K562 (cell line): Measurements from ENCODE around the gene NACC1. TPM values are rescaled to one million over a fixed set of nuclear protein-coding genes. Genes with fewer than 3 reads are reported as not detected.

ENCODE experiments used
- CCNT2 ChIP-seq: IDR thresholded peaks from 2 replicates; pipeline ENCODE4 v1.6.1; 2011; ENCODE audit warnings: borderline replicate concordance, low read depth, mild to moderate bottlenecking, moderate library complexity, mixed read lengths, low read length; ENCODE audit not compliant: insufficient read length; ENCODE audit errors: extremely low read depth
- FOS ChIP-seq: IDR thresholded peaks from 3 replicates; pipeline ENCODE4 v1.6.1; 2011; ENCODE audit not compliant: insufficient read length; ENCODE audit errors: extremely low read depth
- FOXM1 ChIP-seq, 2 experiments: fragments of 450-650 bp in 1 of 2; sonication (generic) in 1 of 2; formaldehyde crosslinking in 1 of 2; IDR thresholded peaks; 2 replicates each; pipeline versions ENCODE4 v1.6.1 to v1.9.0; 2017 to 2022; ENCODE audit warnings: low read depth in 2 of 2, mild to moderate bottlenecking in 2 of 2, missing genetic modification reagents in 1 of 2, moderate library complexity in 1 of 2
- GATA2 ChIP-seq: sonication (generic); formaldehyde crosslinking; IDR thresholded peaks from 2 replicates; pipeline ENCODE4 v1.4.0; 2020; ENCODE audit warnings: mild to moderate bottlenecking, missing genetic modification reagents
- NCOR1 ChIP-seq: fragments of 450-650 bp; IDR thresholded peaks from 2 replicates; pipeline ENCODE4 v1.6.1; 2016; ENCODE audit warnings: mild to moderate bottlenecking, moderate library complexity
- RBM17 ChIP-seq: fragments of 200-400 bp; formaldehyde crosslinking; IDR thresholded peaks from 2 replicates; pipeline ENCODE4 v1.6.1; 2017; ENCODE audit warnings: low read depth, mild to moderate bottlenecking, low read length, borderline replicate concordance
- TBL1XR1 ChIP-seq, 2 experiments: IDR thresholded peaks; 2 replicates each; pipeline ENCODE4 v1.6.1; 2012; ENCODE audit warnings: improper control_type of control experiment in 2 of 2, low read length in 2 of 2, mild to moderate bottlenecking in 1 of 2
- ZNF76 ChIP-seq: fragments of 250-450 bp; sonication (Bioruptor Pico); IDR thresholded peaks from 2 replicates; pipeline ENCODE4 v1.4.0; 2020; ENCODE audit warnings: mild to moderate bottlenecking, moderate library complexity, borderline replicate concordance
- polyA plus RNA-seq, 8 experiments: library from polyadenylated mRNA; depleted of rRNA in 4 of 8; stranded (reverse) in 5 of 8; unstranded in 3 of 8; fragments of >200 nt; fragmentation: Nextera tagmentation in 2 of 8; fragmentation: Illumina TruSeq in 1 of 8; extraction: Ambion mirVana in 2 of 8; extraction: Trizol in 1 of 8; gene quantifications; 2 replicates each; pipeline versions ENCODE4 v1.2.1 to v1.2.3, GENCODE V29; 2011 to 2014; ENCODE audit warnings: inconsistent platforms in 1 of 8, missing spikeins in 1 of 8
- total RNA-seq, 7 experiments: library from RNA; depleted of rRNA in 6 of 7; stranded (reverse); fragments of >200 nt in 6 of 7; fragmentation: Illumina TruSeq in 2 of 7; extraction: Trizol in 2 of 7; gene quantifications; 2 replicates each; pipeline versions ENCODE4 v1.2.1 to v1.2.3, GENCODE V29; 2011 to 2021; ENCODE audit warnings: low replicate concordance in 1 of 7
- TF ChIP-seq, protein P1 (sequence below): IDR thresholded peaks from 3 replicates; pipeline ENCODE4 v1.6.1; 2011; ENCODE audit warnings: borderline replicate concordance, mild to moderate bottlenecking, moderate library complexity; ENCODE audit not compliant: insufficient read length; ENCODE audit errors: extremely low read depth
- TF ChIP-seq, protein P2 (sequence below): fragments of 450-650 bp; formaldehyde crosslinking; conservative IDR thresholded peaks from 2 replicates; pipeline ENCODE4 v1.4.0; 2022; ENCODE audit warnings: mild to moderate bottlenecking, missing genetic modification characterization

The NACC1 gene
- total and polyA plus RNA-seq, 9 of the 15 experiments (the other 6 are each of a cell fraction or from before 2014, with no cell fraction given): 0.04 to 96.6 (median 25.8) TPM

DNA sequence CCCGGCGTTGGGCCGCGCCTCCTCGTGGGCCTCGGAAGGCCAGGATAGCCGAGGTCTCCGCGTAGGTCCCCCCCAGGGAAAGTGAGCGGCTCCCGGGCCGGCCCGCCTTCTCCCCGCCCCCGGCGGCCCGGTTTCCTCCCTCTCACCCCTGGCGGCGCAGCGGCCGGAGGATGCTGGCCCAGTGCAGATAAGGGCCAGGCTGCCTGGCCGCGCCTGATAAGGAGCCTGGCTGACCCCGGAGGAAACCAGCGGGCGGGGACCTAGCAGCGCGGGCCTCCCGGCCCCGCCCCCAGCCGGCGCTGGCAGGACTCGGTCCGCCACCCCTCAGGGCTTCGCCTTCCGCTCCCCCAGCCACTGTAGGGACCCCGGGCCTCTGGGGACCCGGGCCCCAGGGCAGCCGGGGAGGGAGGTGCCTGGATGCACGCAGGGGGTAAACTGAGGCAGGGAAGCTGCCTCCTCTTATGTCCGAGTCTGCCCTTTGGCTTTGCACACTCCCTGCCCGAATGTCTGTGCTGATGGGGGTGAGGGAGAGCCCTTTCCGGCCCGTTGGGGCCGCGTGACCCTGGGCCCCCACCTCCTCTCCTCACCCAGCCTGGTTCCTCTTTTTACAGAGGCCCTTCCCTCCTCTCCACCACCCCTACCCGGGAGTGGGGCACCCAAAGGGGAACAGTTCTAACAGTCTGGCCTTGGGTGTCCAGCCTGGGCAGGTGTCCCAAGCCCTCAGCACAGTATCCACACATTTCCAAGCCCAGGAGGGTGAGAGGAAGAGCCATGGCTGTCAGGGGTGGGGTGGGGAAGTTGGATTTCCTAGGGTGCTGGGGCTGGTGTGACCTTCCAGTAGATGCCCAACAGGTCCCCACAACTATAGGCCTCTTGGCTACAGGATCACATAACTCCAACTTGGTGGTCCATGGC lies 15.1 kb upstream of the NACC1 start, which contains the start of gene LYL1 (continued):
- TF ChIP-seq TBL1XR1 (IDR thresholded peaks at IDR 0.05; ENCODE audit: low read length in 2 of 2): peak; percentile 90 to 96
- TF ChIP-seq FOS: no peak
- no peak for TF ChIP-seq ZNF76 (CRISPR knock-in tag)
- TF ChIP-seq, protein P1, sequence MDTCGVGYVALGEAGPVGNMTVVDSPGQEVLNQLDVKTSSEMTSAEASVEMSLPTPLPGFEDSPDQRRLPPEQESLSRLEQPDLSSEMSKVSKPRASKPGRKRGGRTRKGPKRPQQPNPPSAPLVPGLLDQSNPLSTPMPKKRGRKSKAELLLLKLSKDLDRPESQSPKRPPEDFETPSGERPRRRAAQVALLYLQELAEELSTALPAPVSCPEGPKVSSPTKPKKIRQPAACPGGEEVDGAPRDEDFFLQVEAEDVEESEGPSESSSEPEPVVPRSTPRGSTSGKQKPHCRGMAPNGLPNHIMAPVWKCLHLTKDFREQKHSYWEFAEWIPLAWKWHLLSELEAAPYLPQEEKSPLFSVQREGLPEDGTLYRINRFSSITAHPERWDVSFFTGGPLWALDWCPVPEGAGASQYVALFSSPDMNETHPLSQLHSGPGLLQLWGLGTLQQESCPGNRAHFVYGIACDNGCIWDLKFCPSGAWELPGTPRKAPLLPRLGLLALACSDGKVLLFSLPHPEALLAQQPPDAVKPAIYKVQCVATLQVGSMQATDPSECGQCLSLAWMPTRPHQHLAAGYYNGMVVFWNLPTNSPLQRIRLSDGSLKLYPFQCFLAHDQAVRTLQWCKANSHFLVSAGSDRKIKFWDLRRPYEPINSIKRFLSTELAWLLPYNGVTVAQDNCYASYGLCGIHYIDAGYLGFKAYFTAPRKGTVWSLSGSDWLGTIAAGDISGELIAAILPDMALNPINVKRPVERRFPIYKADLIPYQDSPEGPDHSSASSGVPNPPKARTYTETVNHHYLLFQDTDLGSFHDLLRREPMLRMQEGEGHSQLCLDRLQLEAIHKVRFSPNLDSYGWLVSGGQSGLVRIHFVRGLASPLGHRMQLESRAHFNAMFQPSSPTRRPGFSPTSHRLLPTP: no peak
- peak; percentile 93 for TF ChIP-seq FOXM1 (IDR thresholded peaks at IDR 0.05; ENCODE audit: low read depth)
- TF ChIP-seq FOXM1 (CRISPR knock-in tag; IDR thresholded peaks at IDR 0.05; ENCODE audit: low read depth): 0 out of 2 replicates have a peak, but pooled peaks have one; percentile 78
- peak; percentile 100 for TF ChIP-seq NCOR1
- TF ChIP-seq GATA2 (CRISPR knock-in tag): peak; percentile 99
- no peak for TF ChIP-seq RBM17
- peak; percentile 100 for TF ChIP-seq CCNT2
- TF ChIP-seq, protein P2, sequence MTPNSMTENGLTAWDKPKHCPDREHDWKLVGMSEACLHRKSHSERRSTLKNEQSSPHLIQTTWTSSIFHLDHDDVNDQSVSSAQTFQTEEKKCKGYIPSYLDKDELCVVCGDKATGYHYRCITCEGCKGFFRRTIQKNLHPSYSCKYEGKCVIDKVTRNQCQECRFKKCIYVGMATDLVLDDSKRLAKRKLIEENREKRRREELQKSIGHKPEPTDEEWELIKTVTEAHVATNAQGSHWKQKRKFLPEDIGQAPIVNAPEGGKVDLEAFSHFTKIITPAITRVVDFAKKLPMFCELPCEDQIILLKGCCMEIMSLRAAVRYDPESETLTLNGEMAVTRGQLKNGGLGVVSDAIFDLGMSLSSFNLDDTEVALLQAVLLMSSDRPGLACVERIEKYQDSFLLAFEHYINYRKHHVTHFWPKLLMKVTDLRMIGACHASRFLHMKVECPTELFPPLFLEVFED: 0 out of 2 replicates have a peak, but pooled peaks have one; percentile 42
